Lung (tissue), 12 donors: Measurements from ENCODE around the gene ABHD5. TPM values are rescaled to one million over a fixed set of nuclear protein-coding genes. Genes with fewer than 3 reads are reported as not detected.

Experiments
- ATAC-seq: fragments of 200-7000 bp; cut with Tn5 transposase; one replicate; pipeline ENCODE4 v1.9.1; 2020; ENCODE audit warnings: moderate number of reproducible peaks; ENCODE audit not compliant: insufficient read depth, low FRiP score
- DNase-seq, 3 donors: peaks; one replicate each; pipeline ENCODE4 v3.0.0-alpha.2; 2013 to 2017
- H3K27ac ChIP-seq, 2 donors: one replicate each; pipeline ENCODE4 v1.5.1; 2013; ENCODE audit warnings: mild to moderate bottlenecking in 2 of 2, moderate library complexity in 2 of 2, control low read depth in 1 of 2, inconsistent platforms in 1 of 2, low read depth in 1 of 2, low read length in 1 of 2
- H3K27me3 ChIP-seq, 3 donors: one replicate each; pipeline ENCODE4 v1.5.1; 2013; ENCODE audit warnings: low read length in 2 of 3; ENCODE audit not compliant: control insufficient read depth in 3 of 3, insufficient read depth in 3 of 3
- H3K36me3 ChIP-seq, 4 donors: one replicate each; pipeline ENCODE4 v1.5.1; 2013; ENCODE audit warnings: low read length in 4 of 4, mild to moderate bottlenecking in 1 of 4, moderate library complexity in 1 of 4; ENCODE audit not compliant: control insufficient read depth in 4 of 4, insufficient read depth in 4 of 4
- H3K4me1 ChIP-seq, 5 donors: one replicate each; pipeline ENCODE4 v1.5.1; 2013; ENCODE audit warnings: low read length in 5 of 5, mild to moderate bottlenecking in 2 of 5, moderate library complexity in 1 of 5; ENCODE audit not compliant: control insufficient read depth in 5 of 5, insufficient read depth in 5 of 5
- H3K4me3 ChIP-seq: one replicate; pipeline ENCODE4 v1.5.1; 2013; ENCODE audit warnings: mild to moderate bottlenecking, control low read depth, moderate library complexity
- H3K9ac ChIP-seq, 2 donors: one replicate each; pipeline ENCODE4 v1.5.1; 2013; ENCODE audit warnings: low read length in 2 of 2, control low read depth in 1 of 2; ENCODE audit not compliant: insufficient read depth in 1 of 2
- H3K9me3 ChIP-seq, 4 donors: one replicate each; pipeline ENCODE4 v1.5.1; 2013; ENCODE audit warnings: low read length in 3 of 4, mild to moderate bottlenecking in 1 of 4, moderate library complexity in 1 of 4; ENCODE audit not compliant: control insufficient read depth in 4 of 4, insufficient read depth in 3 of 4
- CTCF ChIP-seq: IDR thresholded peaks from 2 replicates; pipeline ENCODE4 v1.5.1; 2012; ENCODE audit warnings: mild to moderate bottlenecking; ENCODE audit errors: control extremely low read depth, extremely low read depth
- WGBS, 2 donors: extraction: QIAGEN DNeasy Blood & Tissue Kit; methylation state at CpG; one replicate each; pipeline ENCODE4 v1.1.7; 2013; 5-methylcytosine and 5-hydroxymethylcytosine counted together
- polyA plus RNA-seq, 2 donors: library from polyadenylated mRNA; stranded (reverse); fragments of 200-250 nt; gene quantifications; one replicate each; pipeline ENCODE4 v1.2.1, GENCODE V29; 2013
- total RNA-seq, 2 donors: library from RNA; depleted of rRNA in 1 of 2; stranded (reverse); fragments of >200 nt in 1 of 2; gene quantifications; one replicate each; pipeline ENCODE4 v1.2.1, GENCODE V29; 2014 to 2021
- donor health status: control.
- donor health status: control.
- donor health status: Bipolar disorder and iron deficiency.
- donor health status: healthy.
- donor health status: DM: yes; HTN: yes; CAD: no.

Gene ABHD5
- total and polyA plus RNA-seq, 4 donors = 18.3 to 31.4 (median 30.9) TPM

- no peak for TF ChIP-seq CTCF
- Histone ChIP-seq H3K4me3 (no peak overlapping the region), H3K4me1 (peaks cover 0 to 6% (median 0%) of the 10 kb centered on the region in 5 donors), H3K27me3 (no peaks in the 10 kb centered on the region), H3K9ac (no peak overlapping the region), H3K36me3 (no peaks in the 10 kb centered on the region), H3K27ac (no peak overlapping the region), H3K9me3 (peaks cover 0 to 2% (median 0%) of the 10 kb centered on the region in 4 donors)
- ATAC-seq = no peak
- DNase-seq = no peak
- WGBS, 2 donors = 92 to 97% methylated on average over 4 of the region's 4 CpGs
Measured at GRCh38 chr3:43735618-43736017, 44.9 kb downstream of the ABHD5 start.

- DNase-seq = no peak
- Histone ChIP-seq H3K9ac (no peak overlapping the region), H3K27me3 (no peaks in the 10 kb centered on the region), H3K4me3 (no peak overlapping the region), H3K9me3 (peaks cover 0 to 2% (median 0%) of the 10 kb centered on the region in 4 donors), H3K36me3 (no peaks in the 10 kb centered on the region), H3K27ac (no peak overlapping the region), H3K4me1 (peaks cover 0 to 6% (median 0%) of the 10 kb centered on the region in 5 donors)
- WGBS, 2 donors = 72 to 79% methylated on average over 8 of the region's 8 CpGs
- TF ChIP-seq CTCF = no peak
- ATAC-seq = no peak
Measured at GRCh38 chr3:43736558-43737440, 46.1 kb downstream of the ABHD5 start.

GRCh38 chr3:43738305-43738704 is 47.6 kb downstream of the ABHD5 start:
- ATAC-seq = no peak

More at GRCh38 chr3:43738305-43738704, 47.6 kb downstream of the ABHD5 start:
- DNase-seq = no peak
- H3K36me3 ChIP-seq = no peaks in the 10 kb centered on the region
- H3K4me1 ChIP-seq = peaks cover 0 to 8% (median 0%) of the 10 kb centered on the region in 5 donors
- no peak for TF ChIP-seq CTCF
- no peak overlapping the region for H3K27ac ChIP-seq
- H3K9me3 ChIP-seq = peaks cover 0 to 2% (median 0%) of the 10 kb centered on the region in 4 donors
- no peak overlapping the region for H3K9ac ChIP-seq
- 93 to 96% methylated on average over 2 of the region's 2 CpGs for WGBS, 2 donors
- no peaks in the 10 kb centered on the region for H3K27me3 ChIP-seq
- H3K4me3 ChIP-seq = no peak overlapping the region
